DND-41 (cell line): Measurements from ENCODE around the gene IL1F10.

Experiments used
- ATAC-seq: fragments of 200-7000 bp; cut with Tn5 transposase; 3 replicates; pipeline ENCODE4 v1.9.1; 2021; ENCODE audit warnings: low read depth; ENCODE audit not compliant: insufficient read depth
- DNase-seq: peaks from one replicate; pipeline ENCODE4 v3.0.0-alpha.2; 2020
- H2AFZ ChIP-seq: 2 replicates; pipeline ENCODE4 v1.6.0; 2012; ENCODE audit warnings: low read depth, low read length
- H3K27ac ChIP-seq: 2 replicates; pipeline ENCODE4 v1.5.1; 2012; ENCODE audit warnings: low read length, inconsistent platforms
- H3K27me3 ChIP-seq: fragments of 200-600 bp; sonication (generic); 2 replicates; pipeline ENCODE4 v1.6.0; 2012; ENCODE audit warnings: low read length, mild to moderate bottlenecking, inconsistent platforms; ENCODE audit not compliant: insufficient read depth, poor library complexity
- H3K36me3 ChIP-seq: 2 replicates; pipeline ENCODE4 v1.5.1; 2012; ENCODE audit warnings: low read length, inconsistent platforms; ENCODE audit not compliant: insufficient read depth
- H3K4me1 ChIP-seq: 2 replicates; pipeline ENCODE4 v1.5.1; 2012; ENCODE audit warnings: mild to moderate bottlenecking, low read length; ENCODE audit not compliant: insufficient read depth
- H3K4me2 ChIP-seq: 2 replicates; pipeline ENCODE4 v1.6.0; 2012; ENCODE audit warnings: mild to moderate bottlenecking, moderate library complexity, low read length, inconsistent platforms; ENCODE audit not compliant: insufficient read depth
- H3K4me3 ChIP-seq, 2 experiments: fragments of 200-600 bp in 1 of 2; shearing (Covaris generic) in 1 of 2; 2 replicates each; pipeline ENCODE4 v1.5.1; 2012 to 2016; ENCODE audit warnings: inconsistent platforms in 2 of 2, low read length in 2 of 2, mild to moderate bottlenecking in 2 of 2, low read depth in 1 of 2, moderate library complexity in 1 of 2
- H3K79me2 ChIP-seq: 2 replicates; pipeline ENCODE4 v1.6.0; 2012; ENCODE audit warnings: low read length, inconsistent platforms; ENCODE audit not compliant: insufficient read depth
- H3K9ac ChIP-seq: 2 replicates; pipeline ENCODE4 v1.6.0; 2012; ENCODE audit warnings: low read depth, mild to moderate bottlenecking, inconsistent platforms, low read length, moderate library complexity
- H3K9me3 ChIP-seq: 2 replicates; pipeline ENCODE4 v1.5.1; 2012; ENCODE audit warnings: low read length, moderate library complexity, mild to moderate bottlenecking, inconsistent platforms; ENCODE audit not compliant: insufficient read depth, severe bottlenecking
- H4K20me1 ChIP-seq: 2 replicates; pipeline ENCODE4 v1.6.0; 2012; ENCODE audit warnings: low read length; ENCODE audit not compliant: insufficient read depth
- CTCF ChIP-seq: IDR thresholded peaks from 2 replicates; pipeline ENCODE4 v1.5.1; 2012; ENCODE audit warnings: borderline replicate concordance, low read length, moderate library complexity, mild to moderate bottlenecking; ENCODE audit not compliant: poor library complexity, severe bottlenecking; ENCODE audit errors: extremely low read depth
- EZH2 ChIP-seq: IDR thresholded peaks from 3 replicates; pipeline ENCODE4 v1.6.1; 2012; ENCODE audit warnings: borderline replicate concordance, low read depth, mild to moderate bottlenecking, moderate library complexity, low read length, inconsistent platforms; ENCODE audit not compliant: severe bottlenecking

The IL1F10 gene

GRCh38 chr2:113067681-113068080 is at the start of gene IL1F10:
TSS of gene IL1F10 (plus strand) at chr2:113067970. CDS start at chr2:113072739, 4,769 bp downstream.
- no peak within 1 kb of the TSS for H3K4me2 ChIP-seq
- no peaks in the 10 kb centered on the region for H4K20me1 ChIP-seq
- no peak within 1 kb of the TSS for H2AFZ ChIP-seq
- H3K9me3 ChIP-seq: no peaks in the 10 kb centered on the region
- no peaks in the 10 kb centered on the region for H3K4me1 ChIP-seq
- no peak within 1 kb of the TSS for H3K4me3 ChIP-seq
- H3K36me3 ChIP-seq: no peaks in the 10 kb centered on the region
- ATAC-seq: no peak
- peaks cover 3% of the 10 kb centered on the region for H3K27me3 ChIP-seq
- no peak within 1 kb of the TSS for H3K27ac ChIP-seq
- DNase-seq: no peak
- no peaks in the 10 kb centered on the region for H3K79me2 ChIP-seq
- no peak within 1 kb of the TSS for H3K9ac ChIP-seq
- no peak for TF ChIP-seq EZH2
- TF ChIP-seq CTCF: no peak

GRCh38 chr2:113018509-113018908 is 49.3 kb upstream of the IL1F10 start:
- Histone ChIP-seq H3K4me3 (no peak overlapping the region), H3K4me1 (no peaks in the 10 kb centered on the region), H3K4me2 (no peak overlapping the region), H3K9ac (no peak overlapping the region), H3K27ac (no peak overlapping the region), H3K9me3 (no peaks in the 10 kb centered on the region), H4K20me1 (no peaks in the 10 kb centered on the region), H2AFZ (no peak overlapping the region), H3K79me2 (no peaks in the 10 kb centered on the region), H3K27me3 (peaks cover 3% of the 10 kb centered on the region), H3K36me3 (no peaks in the 10 kb centered on the region)
- no peak for TF ChIP-seq CTCF
- TF ChIP-seq EZH2: no peak
- DNase-seq: no peak
- ATAC-seq: no peak

GRCh38 chr2:113021312-113021711 is 46.5 kb upstream of the IL1F10 start:
- H3K9ac ChIP-seq: no peak overlapping the region
- DNase-seq (no peak), ATAC-seq (no peak)
- H3K9me3 ChIP-seq: no peaks in the 10 kb centered on the region
- peaks cover 3% of the 10 kb centered on the region for H3K27me3 ChIP-seq
- TF ChIP-seq CTCF: no peak
- TF ChIP-seq EZH2: no peak
- no peaks in the 10 kb centered on the region for H3K4me1 ChIP-seq
- H3K4me3 ChIP-seq: no peak overlapping the region
- H4K20me1 ChIP-seq: no peaks in the 10 kb centered on the region
- no peak overlapping the region for H3K4me2 ChIP-seq
- H3K36me3 ChIP-seq: no peaks in the 10 kb centered on the region
- no peaks in the 10 kb centered on the region for H3K79me2 ChIP-seq
- no peak overlapping the region for H3K27ac ChIP-seq
- no peak overlapping the region for H2AFZ ChIP-seq

- TF ChIP-seq CTCF (no peak), EZH2 (no peak)
- H3K9me3 ChIP-seq: no peaks in the 10 kb centered on the region
- no peak overlapping the region for H3K27ac ChIP-seq
- DNase-seq (no peak), ATAC-seq (no peak)
- no peaks in the 10 kb centered on the region for H4K20me1 ChIP-seq
- H2AFZ ChIP-seq: no peak overlapping the region
- H3K4me1 ChIP-seq: no peaks in the 10 kb centered on the region
- H3K4me2 ChIP-seq: no peak overlapping the region
- no peaks in the 10 kb centered on the region for H3K79me2 ChIP-seq
- no peaks in the 10 kb centered on the region for H3K36me3 ChIP-seq
- H3K27me3 ChIP-seq: peaks cover 24% of the 10 kb centered on the region
- no peak overlapping the region for H3K9ac ChIP-seq
- H3K4me3 ChIP-seq: no peak overlapping the region
Observed at GRCh38 chr2:113024764-113025163, 43.0 kb upstream of the IL1F10 start.
